H7 (cell line): Measurements from ENCODE around the gene KLHL14. TPM values are rescaled to one million over a fixed set of nuclear protein-coding genes. Genes with fewer than 3 reads are reported as not detected.
A peak's percentile ranks its signal among the peaks of the same experiment; 100 is the strongest.

ENCODE experiments used
- DNase-seq: peaks from one replicate; pipeline ENCODE4 v3.0.0; 2012
- H3K27me3 ChIP-seq: 2 replicates; pipeline ENCODE4 v1.6.0; 2011; ENCODE audit warnings: mild to moderate bottlenecking, low read length; ENCODE audit not compliant: control insufficient read depth, insufficient read depth
- H3K36me3 ChIP-seq: replicated peaks from 2 replicates; pipeline ENCODE4 v1.5.1; 2011; ENCODE audit warnings: low read length; ENCODE audit not compliant: control insufficient read depth, insufficient read depth
- H3K4me3 ChIP-seq: 2 replicates; pipeline ENCODE4 v1.5.1; 2011; ENCODE audit warnings: low read depth, mild to moderate bottlenecking, control low read depth, low read length, moderate library complexity; ENCODE audit not compliant: insufficient read depth
- total RNA-seq: library from RNA; depleted of rRNA; stranded (reverse); fragments of >200 nt; shearing (Covaris generic); gene quantifications from 2 replicates; pipeline ENCODE4 v1.2.3, GENCODE V29; 2014

The KLHL14 gene
- total RNA-seq, 1 experiment from 2014 or later, result 2.5 TPM

- Histone ChIP-seq H3K27me3 (no peaks in the 10 kb centered on the region), H3K36me3 (no peaks in the 10 kb centered on the region), H3K4me3 (no peak overlapping the region)
- no peak for DNase-seq
Measured at GRCh38 chr18:32759611-32760167, 13.1 kb downstream of the KLHL14 start.

- peak; percentile 48 for DNase-seq
- H3K4me3 ChIP-seq, result no peak overlapping the region
- no peaks in the 10 kb centered on the region for H3K36me3 ChIP-seq
- no peaks in the 10 kb centered on the region for H3K27me3 ChIP-seq
Measured at GRCh38 chr18:32754508-32755263, 18.1 kb downstream of the KLHL14 start.

GRCh38 chr18:32753656-32754260 lies 19.1 kb downstream of the KLHL14 start:
- no peak overlapping the region for H3K4me3 ChIP-seq
- no peak for DNase-seq
- H3K36me3 ChIP-seq, result no peaks in the 10 kb centered on the region
- H3K27me3 ChIP-seq, result no peaks in the 10 kb centered on the region

GRCh38 chr18:32750328-32750727 lies 22.5 kb downstream of the KLHL14 start:
- Histone ChIP-seq H3K36me3 (no peaks in the 10 kb centered on the region), H3K27me3 (no peaks in the 10 kb centered on the region)
- DNase-seq, result no peak

GRCh38 chr18:32749809-32750208 lies 23.0 kb downstream of the KLHL14 start:
- DNase-seq, result no peak
- Histone ChIP-seq H3K36me3 (no peaks in the 10 kb centered on the region), H3K27me3 (no peaks in the 10 kb centered on the region), H3K4me3 (no peak overlapping the region)

More at GRCh38 chr18:32750328-32750727, 22.5 kb downstream of the KLHL14 start:
- H3K4me3 ChIP-seq, result no peak overlapping the region

- DNase-seq, result peak; percentile 13
- H3K4me3 ChIP-seq, result no peak overlapping the region
- H3K36me3 ChIP-seq, result no peaks in the 10 kb centered on the region
- H3K27me3 ChIP-seq, result no peaks in the 10 kb centered on the region
Measured at GRCh38 chr18:32742579-32742978, 30.2 kb downstream of the KLHL14 start.

- no peaks in the 10 kb centered on the region for H3K36me3 ChIP-seq
- no peaks in the 10 kb centered on the region for H3K27me3 ChIP-seq
- no peak overlapping the region for H3K4me3 ChIP-seq
- DNase-seq, result no peak
Measured at GRCh38 chr18:32735781-32736180, 37.0 kb downstream of the KLHL14 start.

GRCh38 chr18:32734442-32734841 lies 38.4 kb downstream of the KLHL14 start:
- H3K4me3 ChIP-seq, result no peak overlapping the region
- no peaks in the 10 kb centered on the region for H3K36me3 ChIP-seq
- no peaks in the 10 kb centered on the region for H3K27me3 ChIP-seq
- DNase-seq, result no peak

GRCh38 chr18:32732165-32732564 lies 40.7 kb downstream of the KLHL14 start:
- no peaks in the 10 kb centered on the region for H3K27me3 ChIP-seq
- H3K4me3 ChIP-seq, result no peak overlapping the region
- no peaks in the 10 kb centered on the region for H3K36me3 ChIP-seq
- no peak for DNase-seq

- no peaks in the 10 kb centered on the region for H3K27me3 ChIP-seq
- no peak overlapping the region for H3K4me3 ChIP-seq
- DNase-seq, result no peak
- no peaks in the 10 kb centered on the region for H3K36me3 ChIP-seq
Measured at GRCh38 chr18:32730620-32731091, 42.2 kb downstream of the KLHL14 start.

- Histone ChIP-seq H3K36me3 (no peaks in the 10 kb centered on the region), H3K27me3 (no peaks in the 10 kb centered on the region), H3K4me3 (no peak overlapping the region)
- no peak for DNase-seq
Measured at GRCh38 chr18:32730068-32730467, 42.8 kb downstream of the KLHL14 start.

- H3K36me3 ChIP-seq, result no peaks in the 10 kb centered on the region
- no peak for DNase-seq
- H3K27me3 ChIP-seq, result no peaks in the 10 kb centered on the region
- H3K4me3 ChIP-seq, result no peak overlapping the region
Measured at GRCh38 chr18:32724071-32724749, 48.6 kb downstream of the KLHL14 start.

- no peaks in the 10 kb centered on the region for H3K27me3 ChIP-seq
- DNase-seq, result no peak
- no peaks in the 10 kb centered on the region for H3K36me3 ChIP-seq
- H3K4me3 ChIP-seq, result no peak overlapping the region
Measured at GRCh38 chr18:32722279-32722678, 50.5 kb downstream of the KLHL14 start.

- no peaks in the 10 kb centered on the region for H3K36me3 ChIP-seq
- DNase-seq, result no peak
- H3K27me3 ChIP-seq, result no peaks in the 10 kb centered on the region
- no peak overlapping the region for H3K4me3 ChIP-seq
Measured at GRCh38 chr18:32717126-32717525, 55.7 kb downstream of the KLHL14 start.
